Measurements from ENCODE around the gene PEPD.

- TF ChIP-seq, protein P1, sequence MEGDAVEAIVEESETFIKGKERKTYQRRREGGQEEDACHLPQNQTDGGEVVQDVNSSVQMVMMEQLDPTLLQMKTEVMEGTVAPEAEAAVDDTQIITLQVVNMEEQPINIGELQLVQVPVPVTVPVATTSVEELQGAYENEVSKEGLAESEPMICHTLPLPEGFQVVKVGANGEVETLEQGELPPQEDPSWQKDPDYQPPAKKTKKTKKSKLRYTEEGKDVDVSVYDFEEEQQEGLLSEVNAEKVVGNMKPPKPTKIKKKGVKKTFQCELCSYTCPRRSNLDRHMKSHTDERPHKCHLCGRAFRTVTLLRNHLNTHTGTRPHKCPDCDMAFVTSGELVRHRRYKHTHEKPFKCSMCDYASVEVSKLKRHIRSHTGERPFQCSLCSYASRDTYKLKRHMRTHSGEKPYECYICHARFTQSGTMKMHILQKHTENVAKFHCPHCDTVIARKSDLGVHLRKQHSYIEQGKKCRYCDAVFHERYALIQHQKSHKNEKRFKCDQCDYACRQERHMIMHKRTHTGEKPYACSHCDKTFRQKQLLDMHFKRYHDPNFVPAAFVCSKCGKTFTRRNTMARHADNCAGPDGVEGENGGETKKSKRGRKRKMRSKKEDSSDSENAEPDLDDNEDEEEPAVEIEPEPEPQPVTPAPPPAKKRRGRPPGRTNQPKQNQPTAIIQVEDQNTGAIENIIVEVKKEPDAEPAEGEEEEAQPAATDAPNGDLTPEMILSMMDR (IDR thresholded peaks at IDR 0.05; ENCODE audit: low read length) = no peak
- no peak for TF ChIP-seq EZH2 (optimal IDR thresholded peaks at IDR 0.05; ENCODE audit: low read depth, low read length)
Measured at GRCh38 chr19:33437393-33437820, 84.2 kb downstream of the PEPD start.
